Uterus (tissue), 2 donors: ENCODE results near the gene SPATS2L.

Source experiments
- POLR2A ChIP-seq, 2 donors: fragments of 450-650 bp; IDR thresholded peaks; one replicate each; pipeline ENCODE4 v1.6.1; 2016; ENCODE audit warnings: antibody characterized with exemption in 2 of 2, mild to moderate bottlenecking in 1 of 2, moderate library complexity in 1 of 2
- TF ChIP-seq, protein P1 (sequence below), 4 experiments: fragments of 200-600 bp in 2 of 4; fragments of 450-650 bp in 2 of 4; sonication (generic) in 2 of 4; IDR thresholded peaks; one replicate each; pipeline ENCODE4 v1.5.1; 2016 to 2019; ENCODE audit warnings: antibody characterized with exemption in 4 of 4, mild to moderate bottlenecking in 2 of 4, moderate library complexity in 1 of 4

DNA sequence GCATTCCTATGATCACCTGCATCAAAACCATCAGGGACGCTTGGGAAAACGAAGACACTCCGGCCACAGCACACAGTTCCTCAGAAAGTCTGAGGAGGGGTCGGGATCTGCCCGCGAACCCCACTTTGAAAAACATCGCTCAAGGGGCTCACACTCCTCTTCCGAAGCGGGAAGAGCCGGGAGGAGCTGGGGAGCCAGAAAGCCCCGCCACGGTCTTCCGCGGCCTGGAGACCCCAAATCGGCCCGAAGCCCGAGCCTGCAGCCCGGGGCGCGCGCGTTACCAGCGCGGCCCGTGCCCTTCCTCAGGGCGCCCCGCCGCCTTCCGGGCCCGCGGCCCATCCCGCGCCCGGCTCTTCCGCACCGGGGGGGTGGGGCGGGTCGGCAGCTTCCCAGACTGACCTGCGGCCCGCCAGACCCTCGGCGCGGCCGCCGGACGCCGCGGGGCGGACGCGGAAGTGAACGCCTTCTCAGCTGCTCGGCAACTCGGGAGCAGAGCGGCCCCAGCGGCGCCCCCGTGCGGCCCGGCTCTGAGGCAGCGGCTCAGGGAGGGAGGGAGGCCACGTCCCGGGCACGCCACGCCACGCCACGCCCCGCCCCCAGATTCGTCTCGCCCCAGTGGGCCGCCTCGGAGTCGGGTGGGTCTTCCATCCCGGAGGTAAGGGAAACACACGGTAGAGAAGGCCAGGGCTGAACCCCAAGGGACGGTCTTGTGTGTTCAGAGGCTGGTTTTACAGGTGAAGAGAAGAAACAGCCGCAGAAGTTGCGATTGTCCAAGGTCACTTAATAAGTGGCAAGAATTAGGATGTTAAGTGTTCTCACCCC is 203.3 kb downstream of the SPATS2L start, which contains the start of gene KCTD18:
- TF ChIP-seq, protein P1, sequence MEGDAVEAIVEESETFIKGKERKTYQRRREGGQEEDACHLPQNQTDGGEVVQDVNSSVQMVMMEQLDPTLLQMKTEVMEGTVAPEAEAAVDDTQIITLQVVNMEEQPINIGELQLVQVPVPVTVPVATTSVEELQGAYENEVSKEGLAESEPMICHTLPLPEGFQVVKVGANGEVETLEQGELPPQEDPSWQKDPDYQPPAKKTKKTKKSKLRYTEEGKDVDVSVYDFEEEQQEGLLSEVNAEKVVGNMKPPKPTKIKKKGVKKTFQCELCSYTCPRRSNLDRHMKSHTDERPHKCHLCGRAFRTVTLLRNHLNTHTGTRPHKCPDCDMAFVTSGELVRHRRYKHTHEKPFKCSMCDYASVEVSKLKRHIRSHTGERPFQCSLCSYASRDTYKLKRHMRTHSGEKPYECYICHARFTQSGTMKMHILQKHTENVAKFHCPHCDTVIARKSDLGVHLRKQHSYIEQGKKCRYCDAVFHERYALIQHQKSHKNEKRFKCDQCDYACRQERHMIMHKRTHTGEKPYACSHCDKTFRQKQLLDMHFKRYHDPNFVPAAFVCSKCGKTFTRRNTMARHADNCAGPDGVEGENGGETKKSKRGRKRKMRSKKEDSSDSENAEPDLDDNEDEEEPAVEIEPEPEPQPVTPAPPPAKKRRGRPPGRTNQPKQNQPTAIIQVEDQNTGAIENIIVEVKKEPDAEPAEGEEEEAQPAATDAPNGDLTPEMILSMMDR (IDR thresholded peaks at IDR 0.05): peak; percentile 77 to 94 (median 88)
- TF ChIP-seq POLR2A (IDR thresholded peaks at IDR 0.05): peak; percentile 66 to 91
